Subcutaneous abdominal adipose tissue (tissue), 5 donors: Measurements from ENCODE around the gene SMARCA1.
A peak's percentile ranks its signal among the peaks of the same experiment; 100 is the strongest.
"Not testable (repeated sequence)": the region's sequence is repeated elsewhere in the genome, so short reads cannot be mapped to it uniquely, and the experiment has no call there.

Source experiments
- H3K27ac ChIP-seq: one replicate; pipeline ENCODE4 v1.7.0; 2013; ENCODE audit warnings: low read depth, mild to moderate bottlenecking, inconsistent platforms, low read length, moderate library complexity
- H3K27me3 ChIP-seq, 5 donors: one replicate each; pipeline ENCODE4 v1.7.0; 2013; ENCODE audit warnings: low read length in 5 of 5, inconsistent platforms in 1 of 5; ENCODE audit not compliant: control insufficient read depth in 5 of 5, insufficient read depth in 4 of 5
- H3K36me3 ChIP-seq, 5 donors: one replicate each; pipeline ENCODE4 v1.7.0; 2013; ENCODE audit warnings: low read length in 5 of 5; ENCODE audit not compliant: control insufficient read depth in 5 of 5, insufficient read depth in 5 of 5
- H3K4me1 ChIP-seq, 5 donors: one replicate each; pipeline ENCODE4 v1.7.0; 2013; ENCODE audit warnings: low read length in 5 of 5, mild to moderate bottlenecking in 3 of 5, moderate library complexity in 1 of 5; ENCODE audit not compliant: control insufficient read depth in 5 of 5, insufficient read depth in 5 of 5
- H3K4me3 ChIP-seq, 5 donors: one replicate each; pipeline ENCODE4 v1.7.0; 2013; ENCODE audit warnings: low read length in 5 of 5, low read depth in 1 of 5
- H3K9ac ChIP-seq, 5 donors: one replicate each; pipeline ENCODE4 v1.7.0; 2013; ENCODE audit warnings: low read length in 5 of 5, mild to moderate bottlenecking in 4 of 5, moderate library complexity in 3 of 5
- H3K9me3 ChIP-seq, 5 donors: one replicate each; pipeline ENCODE4 v1.7.0; 2013; ENCODE audit warnings: low read length in 5 of 5; ENCODE audit not compliant: control insufficient read depth in 5 of 5
- donor health status: healthy.
- donor health status: healthy.
- donor health status: healthy.
- donor health status: healthy.
- donor health status: healthy.

SMARCA1 gene

DNA sequence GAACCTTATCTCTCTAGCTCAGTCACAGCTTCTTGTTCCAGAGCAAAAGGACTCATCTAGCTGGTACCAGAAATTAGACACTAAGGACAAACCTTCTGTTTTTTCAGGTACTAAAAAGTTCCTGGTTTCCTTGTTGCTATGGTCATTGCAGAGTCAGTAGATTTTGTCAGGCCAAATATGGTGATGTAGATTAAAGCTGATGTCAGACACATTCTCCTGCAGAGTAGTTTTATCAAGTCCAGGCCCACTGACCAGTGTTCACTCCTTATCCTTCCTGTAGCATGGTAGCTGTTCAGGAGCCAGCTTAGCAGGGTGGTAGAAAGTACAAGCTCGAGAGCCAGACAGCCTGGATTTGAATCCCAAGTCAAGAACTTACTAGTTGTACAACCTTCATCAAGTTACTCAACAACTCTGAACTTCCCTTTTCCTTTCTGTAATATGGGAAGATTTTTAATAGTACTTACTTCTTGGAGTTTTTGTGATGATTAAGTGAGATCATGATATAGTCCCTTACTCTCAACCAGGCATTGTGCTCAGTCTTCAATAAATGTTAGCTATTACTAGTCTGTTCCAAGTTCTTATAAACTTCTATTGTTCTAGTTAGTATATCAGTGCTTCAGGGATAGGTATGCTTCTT lies 34.7 kb upstream of the SMARCA1 start:
- Histone ChIP-seq H3K9ac (no peak overlapping the region), H3K36me3 (peaks cover 17 to 48% (median 31%) of the 10 kb centered on the region in 5 donors), H3K9me3 (no peaks in the 10 kb centered on the region), H3K27ac (no peak overlapping the region), H3K4me1 (no peaks in the 10 kb centered on the region), H3K4me3 (no peak overlapping the region), H3K27me3 (peaks cover 0 to 4% (median 0%) of the 10 kb centered on the region in 5 donors)

DNA sequence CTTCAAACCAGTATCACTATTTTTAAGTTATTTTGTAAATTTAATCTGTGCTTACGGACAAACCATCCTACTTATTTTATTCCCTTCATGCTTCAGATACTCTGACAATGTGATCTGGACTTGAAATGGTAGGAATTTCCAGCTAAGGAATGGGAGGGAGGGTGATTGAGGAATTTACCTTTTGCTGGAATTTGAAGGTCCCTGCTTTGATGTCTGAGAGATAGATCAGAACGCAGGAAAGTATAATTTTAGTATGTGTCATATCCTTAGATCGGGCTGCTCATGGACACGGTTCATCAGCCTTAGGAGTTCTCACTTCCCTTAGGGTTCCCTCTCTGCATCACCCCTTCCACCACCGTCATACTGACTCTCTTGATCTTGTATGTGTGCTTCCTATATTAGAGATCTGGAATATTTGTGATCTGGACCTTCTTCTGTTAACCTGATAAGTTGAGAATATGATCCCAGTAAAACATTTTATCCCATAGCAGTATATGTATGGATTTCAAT lies 33.6 kb upstream of the SMARCA1 start:
- no peaks in the 10 kb centered on the region for H3K4me1 ChIP-seq
- H3K36me3 ChIP-seq = peaks cover 17 to 39% (median 20%) of the 10 kb centered on the region in 5 donors
- peaks cover 0 to 4% (median 0%) of the 10 kb centered on the region in 5 donors for H3K27me3 ChIP-seq
- H3K27ac ChIP-seq = no peak overlapping the region
- no peaks in the 10 kb centered on the region for H3K9me3 ChIP-seq
- H3K4me3 ChIP-seq = no peak overlapping the region
- H3K9ac ChIP-seq = no peak overlapping the region

DNA sequence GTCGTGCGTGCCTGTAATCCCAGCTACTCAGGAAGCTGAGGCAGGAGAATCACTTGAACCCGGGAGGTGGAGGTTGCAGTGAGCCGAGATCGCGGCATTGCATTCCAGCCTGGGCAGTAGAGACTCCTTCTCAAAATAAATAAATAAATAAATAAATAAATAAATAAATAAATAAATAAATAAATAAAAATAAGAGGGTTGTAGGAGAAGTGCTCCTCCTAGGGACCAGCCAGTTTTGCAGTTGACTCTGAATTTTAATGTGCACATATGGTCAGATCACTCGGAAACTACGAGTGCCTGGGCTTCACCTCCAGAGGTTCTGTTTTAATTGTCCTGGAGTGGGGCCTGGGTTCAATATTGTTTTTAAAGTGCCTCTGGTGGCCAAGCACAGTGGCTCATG lies 31.5 kb upstream of the SMARCA1 start:
- H3K36me3 ChIP-seq = peaks cover 6 to 31% (median 18%) of the 10 kb centered on the region in 5 donors
- not testable (repeated sequence) for H3K27me3 ChIP-seq, H3K9me3 ChIP-seq

GRCh38 chrX:129553619-129554288 lies 30.5 kb upstream of the SMARCA1 start:
- no peaks in the 10 kb centered on the region for H3K9me3 ChIP-seq
- no peak overlapping the region for H3K27ac ChIP-seq
- no peak overlapping the region for H3K4me3 ChIP-seq
- no peaks in the 10 kb centered on the region for H3K27me3 ChIP-seq
- H3K4me1 ChIP-seq = no peaks in the 10 kb centered on the region
- H3K9ac ChIP-seq = no peak overlapping the region
- H3K36me3 ChIP-seq = peaks cover 5 to 24% (median 12%) of the 10 kb centered on the region in 5 donors

More for the DNA sequence above, 31.5 kb upstream of the SMARCA1 start:
- H3K9ac ChIP-seq, H3K4me1 ChIP-seq, H3K4me3 ChIP-seq, H3K27ac ChIP-seq: not testable (repeated sequence)

DNA sequence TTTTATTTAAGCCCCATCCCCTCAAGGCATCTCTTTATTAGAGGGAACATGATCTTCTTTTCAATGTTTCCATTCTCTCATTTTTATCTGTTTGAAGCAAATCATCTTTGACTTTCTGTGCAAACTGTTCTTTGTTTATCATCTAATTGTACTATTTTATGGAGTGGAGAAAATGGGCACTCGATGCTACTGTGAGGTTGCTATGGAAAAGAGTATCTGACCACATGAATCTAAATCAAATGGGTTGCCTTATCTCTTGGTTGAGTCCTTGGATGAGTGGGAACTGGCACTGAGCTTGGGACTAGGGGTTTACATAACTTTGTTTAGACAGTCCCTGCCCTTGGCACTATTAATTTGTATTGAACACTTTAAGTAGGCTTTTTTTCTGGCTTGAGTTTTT lies 25.8 kb upstream of the SMARCA1 start:
- Histone ChIP-seq H3K36me3 (peaks cover 2 to 21% (median 8%) of the 10 kb centered on the region in 5 donors), H3K9ac (no peak overlapping the region), H3K27me3 (no peaks in the 10 kb centered on the region), H3K4me1 (no peaks in the 10 kb centered on the region), H3K4me3 (no peak overlapping the region), H3K9me3 (no peaks in the 10 kb centered on the region), H3K27ac (no peak overlapping the region)

DNA sequence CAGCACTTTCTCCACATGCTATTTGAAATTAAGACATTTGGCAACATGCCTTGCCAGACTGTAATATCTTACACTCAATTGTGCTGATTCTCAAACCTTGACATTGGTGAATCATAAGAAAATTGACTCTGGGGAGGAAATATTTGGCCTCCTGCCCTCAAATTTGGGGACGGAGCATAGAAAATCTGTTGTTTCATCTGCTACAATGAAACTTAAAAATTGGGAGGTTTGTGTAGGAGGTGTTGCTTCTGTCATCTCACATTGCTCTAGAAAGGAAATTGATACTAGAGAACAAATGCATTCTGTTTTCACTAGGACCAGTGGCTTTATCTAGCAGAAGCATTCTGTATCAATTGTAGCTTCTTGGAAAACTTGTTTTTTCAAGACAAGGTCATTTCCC lies 22.1 kb upstream of the SMARCA1 start:
- H3K27ac ChIP-seq = no peak overlapping the region
- H3K4me1 ChIP-seq = peaks cover 0 to 8% (median 6%) of the 10 kb centered on the region in 5 donors
- peaks cover 0 to 2% (median 0%) of the 10 kb centered on the region in 5 donors for H3K27me3 ChIP-seq
- no peaks in the 10 kb centered on the region for H3K9me3 ChIP-seq
- H3K36me3 ChIP-seq = peaks cover 0 to 19% (median 8%) of the 10 kb centered on the region in 5 donors
- no peak overlapping the region for H3K4me3 ChIP-seq
- no peak overlapping the region for H3K9ac ChIP-seq

DNA sequence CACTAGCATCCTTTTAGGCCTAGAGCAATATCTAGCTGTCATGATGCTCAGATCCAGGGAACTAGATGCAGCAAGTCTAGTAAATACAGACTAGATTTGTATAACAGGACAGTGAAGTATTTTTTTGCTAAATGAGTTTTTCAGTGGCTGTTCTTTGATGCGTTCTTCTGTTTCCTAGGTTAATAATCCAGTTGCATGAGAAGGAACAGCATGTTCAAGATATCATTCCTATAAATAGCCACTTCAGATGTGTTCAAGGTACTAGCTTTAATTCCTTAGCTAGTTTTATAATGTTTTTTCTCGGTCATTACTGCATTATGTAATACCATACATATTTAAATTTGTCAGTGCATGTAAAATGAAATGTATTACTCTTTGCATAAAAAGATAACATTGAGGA lies 21.5 kb upstream of the SMARCA1 start:
- no peaks in the 10 kb centered on the region for H3K9me3 ChIP-seq
- H3K36me3 ChIP-seq = peaks cover 0 to 17% (median 7%) of the 10 kb centered on the region in 5 donors
- no peak overlapping the region for H3K27ac ChIP-seq
- peaks cover 0 to 8% (median 6%) of the 10 kb centered on the region in 5 donors for H3K4me1 ChIP-seq
- no peak overlapping the region for H3K4me3 ChIP-seq
- H3K9ac ChIP-seq = no peak overlapping the region
- peaks cover 0 to 2% (median 0%) of the 10 kb centered on the region in 5 donors for H3K27me3 ChIP-seq

- Histone ChIP-seq H3K4me1 (peaks cover 0 to 8% (median 6%) of the 10 kb centered on the region in 5 donors), H3K27me3 (peaks cover 0 to 3% (median 0%) of the 10 kb centered on the region in 5 donors), H3K36me3 (peaks cover 0 to 2% (median 0%) of the 10 kb centered on the region in 5 donors), H3K4me3 (peak overlapping the region; percentile 67 to 85 (median 72)), H3K9me3 (no peaks in the 10 kb centered on the region), H3K27ac (peak overlapping the region; percentile 21), H3K9ac (peak overlapping the region; percentile 41 to 78 (median 73))
These were observed 17.5 kb upstream of the SMARCA1 start for GRCh38 chrX:129540722-129541184.

GRCh38 chrX:129540068-129540653 lies 16.9 kb upstream of the SMARCA1 start, which contains the start of gene OCRL:
Gene OCRL (plus strand): TSS chrX:129540259. CDS start chrX:129540440, 181 bp downstream.
- H3K27me3 ChIP-seq = peaks cover 0 to 3% (median 0%) of the 10 kb centered on the region in 5 donors
- H3K27ac ChIP-seq = peak within 1 kb of the TSS; percentile 21
- peaks cover 0 to 8% (median 6%) of the 10 kb centered on the region in 5 donors for H3K4me1 ChIP-seq
- H3K9ac ChIP-seq = peak within 1 kb of the TSS; percentile 41 to 78 (median 73)
- peaks cover 0 to 2% (median 0%) of the 10 kb centered on the region in 5 donors for H3K36me3 ChIP-seq
- H3K9me3 ChIP-seq = no peaks in the 10 kb centered on the region
- peak within 1 kb of the TSS; percentile 67 to 85 (median 72) for H3K4me3 ChIP-seq
